Ovary (tissue), 9 donors: ENCODE measurements around the gene MBP. TPM values are rescaled to one million over a fixed set of nuclear protein-coding genes. Genes with fewer than 3 reads are reported as not detected.

Experiments used
- DNase-seq, 5 donors: peaks; one replicate each; pipeline ENCODE4 v3.0.0-alpha.2; 2019 to 2020
- H3K27ac ChIP-seq, 2 donors: fragments of 200-600 bp; one replicate each; pipeline versions ENCODE4 v1.5.1 to v1.8.0; 2019 to 2022
- H3K27me3 ChIP-seq: fragments of 200-600 bp; one replicate; pipeline ENCODE4 v1.8.0; 2022
- H3K36me3 ChIP-seq: fragments of 200-600 bp; sonication (generic); one replicate; pipeline ENCODE4 v1.5.1; 2019
- H3K4me1 ChIP-seq: one replicate; pipeline ENCODE4 v1.8.1; 2013; ENCODE audit warnings: mild to moderate bottlenecking, moderate library complexity; ENCODE audit not compliant: insufficient read depth
- H3K4me3 ChIP-seq: fragments of 200-600 bp; sonication (generic); one replicate; pipeline ENCODE4 v1.5.1; 2017
- H3K9me3 ChIP-seq, 2 donors: fragments of 200-600 bp in 1 of 2; sonication (generic) in 1 of 2; one replicate each; pipeline versions ENCODE4 v1.5.1 to v1.8.1; 2013 to 2019; ENCODE audit warnings: mild to moderate bottlenecking in 1 of 2, moderate library complexity in 1 of 2
- CTCF ChIP-seq, 3 donors: fragments of 450-650 bp in 2 of 3; fragments of 200-600 bp in 1 of 3; IDR thresholded peaks; one replicate each; pipeline versions ENCODE4 v1.5.1 to v1.8.0; 2016 to 2022; ENCODE audit warnings: antibody characterized with exemption in 3 of 3, mild to moderate bottlenecking in 1 of 3
- EP300 ChIP-seq: sonication (generic); formaldehyde crosslinking; IDR thresholded peaks from one replicate; pipeline ENCODE4 v1.6.1; 2017; ENCODE audit warnings: antibody characterized with exemption
- POLR2A ChIP-seq: fragments of 450-650 bp; IDR thresholded peaks from one replicate; pipeline ENCODE4 v1.6.1; 2017; ENCODE audit warnings: antibody characterized with exemption, mild to moderate bottlenecking, moderate library complexity
- WGBS, 3 donors: extraction: QIAGEN DNeasy Blood & Tissue Kit in 1 of 3; methylation state at CpG; one replicate each; pipeline versions ENCODE4 v1.1.5 to v1.1.7; 2013 to 2017; 5-methylcytosine and 5-hydroxymethylcytosine counted together
- intact Hi-C, 4 donors: fragments of 100-400 bp; cut with DNase I; formaldehyde crosslinking; loops; one replicate each; pipeline versions ENCODE4 v1.11.0 to v1.15.1; 2022 to 2023
- polyA plus RNA-seq, 2 donors: library from polyadenylated mRNA; stranded (reverse); fragments of 200-250 nt in 1 of 2; fragments of 350-450 nt in 1 of 2; fragmentation: Illumina TruSeq in 1 of 2; extraction: RNeasy Lipid Tissue Mini Kit (QIAGEN cat#74804) in 1 of 2; gene quantifications; one replicate each; pipeline ENCODE4 v1.2.3, GENCODE V29; 2013 to 2014
- total RNA-seq, 7 donors: library from RNA; depleted of rRNA in 2 of 7; stranded (reverse); fragments of >200 nt in 2 of 7; fragmentation: NEBNext Ultra II Directional in 3 of 7; extraction: Animal tissue kit (Norgen Biotek cat#: 25700) in 3 of 7; gene quantifications; one replicate each; pipeline versions ENCODE4 v1.1.0 to v1.2.4, GENCODE V29; 2016 to 2023
- donor health status: DM: no; HTN: no; CAD: no; lungs with moderate emphysema.
- donor health status: DM: no; HTN: no; CAD: no.
- donor health status: Bipolar disorder and iron deficiency.
- donor health status: DM: yes; HTN: yes; CAD: no.
- donor health status: DM: no; HTN: no; CAD: no.
- donor health status: DM: yes; HTN: yes; CAD: no.

MBP gene
- total and polyA plus RNA-seq, 9 donors, result 7.1 to 38.2 (median 23.2) TPM

GRCh38 chr18:77093586-77093985 lies 39.0 kb downstream of the MBP start:
- Histone ChIP-seq H3K4me1 (peaks cover 7% of the 10 kb centered on the region), H3K36me3 (no peaks in the 10 kb centered on the region), H3K4me3 (no peak overlapping the region), H3K27me3 (no peaks in the 10 kb centered on the region), H3K9me3 (no peaks in the 10 kb centered on the region), H3K27ac (no peak overlapping the region)
- intact Hi-C loops, result no loop called here
- 89 to 92% (median 91%) methylated on average over 12 of the region's 12 CpGs for WGBS, 3 donors
- DNase-seq, result no peak
- TF ChIP-seq CTCF (IDR thresholded peaks at IDR 0.05) (no peak), EP300 (no peak), POLR2A (no peak)

GRCh38 chr18:77093067-77093430 lies 39.5 kb downstream of the MBP start:
- Histone ChIP-seq H3K4me3 (no peak overlapping the region), H3K27me3 (no peaks in the 10 kb centered on the region), H3K4me1 (peaks cover 7% of the 10 kb centered on the region), H3K27ac (no peak overlapping the region), H3K36me3 (no peaks in the 10 kb centered on the region), H3K9me3 (no peaks in the 10 kb centered on the region)
- TF ChIP-seq EP300, result no peak
- no peak for TF ChIP-seq CTCF (IDR thresholded peaks at IDR 0.05)
- no peak for TF ChIP-seq POLR2A
- intact Hi-C loops, result no loop called here
- DNase-seq, result no peak
- 93 to 96% (median 94%) methylated on average over 16 of the region's 16 CpGs for WGBS, 3 donors

GRCh38 chr18:77092104-77093066 lies 40.2 kb downstream of the MBP start:
- Histone ChIP-seq H3K4me1 (peaks cover 7% of the 10 kb centered on the region), H3K4me3 (no peak overlapping the region), H3K27ac (no peak overlapping the region), H3K36me3 (no peaks in the 10 kb centered on the region), H3K27me3 (no peaks in the 10 kb centered on the region), H3K9me3 (no peaks in the 10 kb centered on the region)
- 91 to 92% (median 91%) methylated on average over 48 of the region's 48 CpGs for WGBS, 3 donors
- DNase-seq, result no peak
- TF ChIP-seq CTCF (IDR thresholded peaks at IDR 0.05) (no peak), POLR2A (no peak), EP300 (no peak)
- intact Hi-C loops, result no loop called here

- intact Hi-C loops, result no loop called here
- TF ChIP-seq EP300 (no peak), CTCF (IDR thresholded peaks at IDR 0.05) (no peak), POLR2A (no peak)
- Histone ChIP-seq H3K9me3 (no peaks in the 10 kb centered on the region), H3K27ac (no peak overlapping the region), H3K4me1 (peaks cover 3% of the 10 kb centered on the region), H3K27me3 (no peaks in the 10 kb centered on the region), H3K36me3 (no peaks in the 10 kb centered on the region), H3K4me3 (no peak overlapping the region)
- no peak for DNase-seq
- 93 to 97% (median 93%) methylated on average over 5 of the region's 5 CpGs for WGBS, 3 donors
These were observed 41.2 kb downstream of the MBP start for GRCh38 chr18:77091366-77091765.
